ENCODE results near the gene MYO5B.
"Not testable (repeated sequence)": the region's sequence is repeated elsewhere in the genome, so short reads cannot be mapped to it uniquely, and the experiment has no call there.

MYO5B gene

GRCh38 chr18:49907346-49907929 lies 287.5 kb downstream of the MYO5B start:
- no peak for DNase-seq

GRCh38 chr18:49905771-49906170 lies 289.2 kb downstream of the MYO5B start:
- no peak for DNase-seq

- no peak for DNase-seq
Observed at GRCh38 chr18:49904871-49905555, 289.9 kb downstream of the MYO5B start.

- DNase-seq = no peak
Observed at GRCh38 chr18:49901862-49902340, 293.0 kb downstream of the MYO5B start.

GRCh38 chr18:49899657-49900330 lies 295.2 kb downstream of the MYO5B start:
- DNase-seq = no peak

DNA sequence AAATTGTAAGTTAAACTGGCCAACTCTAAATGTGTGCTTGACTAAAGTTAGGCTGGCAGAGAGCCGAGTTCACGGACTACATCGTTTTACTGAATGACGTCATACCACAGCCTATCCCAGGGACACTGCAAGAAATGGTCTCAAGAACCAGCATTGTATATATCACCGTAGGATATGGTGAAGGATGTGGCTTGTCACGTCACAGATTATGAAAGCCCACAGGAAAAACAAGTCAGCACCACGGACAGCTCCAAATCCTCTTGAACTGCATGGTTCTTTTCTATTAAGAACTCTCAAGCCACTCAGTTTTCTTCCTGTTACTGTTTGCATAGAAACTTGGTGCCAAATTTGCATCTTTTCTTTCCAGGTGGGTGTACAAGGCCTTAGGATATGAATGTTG lies 296.5 kb downstream of the MYO5B start:
- DNase-seq = peak; percentile 64 to 66

DNA sequence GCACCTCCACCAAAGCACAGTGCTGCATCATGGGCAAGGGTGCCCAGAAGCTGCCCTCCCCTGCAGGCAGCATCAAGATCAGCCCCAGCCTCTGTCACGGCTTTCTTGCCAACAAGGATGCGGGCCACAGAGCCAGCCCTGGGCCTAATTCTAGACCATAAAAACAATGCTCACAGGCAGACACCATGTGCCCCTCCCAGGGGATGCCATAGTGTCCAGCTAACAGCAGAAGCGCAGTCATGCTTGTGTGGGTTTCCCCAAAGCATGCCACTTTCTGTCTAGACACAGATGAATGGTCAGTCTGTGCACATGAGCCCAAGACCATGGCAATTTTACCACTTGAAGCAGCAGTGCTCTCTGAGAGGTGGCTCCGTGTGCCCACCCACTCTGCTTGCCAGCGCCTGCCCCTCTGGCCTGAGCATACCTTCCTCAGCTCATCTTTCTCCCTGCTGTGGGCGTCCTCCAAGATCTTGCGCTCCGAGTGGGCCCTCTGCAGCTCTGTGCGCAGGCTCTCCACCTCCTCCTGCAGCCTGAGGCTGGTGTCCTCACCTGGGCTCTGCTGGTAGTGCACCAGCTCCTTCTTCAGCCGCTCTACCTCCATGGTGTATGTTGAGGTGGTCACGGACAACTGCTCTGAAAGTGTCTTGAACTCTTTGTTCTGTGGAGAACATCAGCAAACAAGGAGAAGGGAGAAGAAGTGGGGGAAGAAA lies 300.3 kb downstream of the MYO5B start:
- no peak for DNase-seq

GRCh38 chr18:49893036-49893435 lies 301.9 kb downstream of the MYO5B start:
- DNase-seq = no peak

- DNase-seq = no peak
Observed at GRCh38 chr18:49892148-49892924, 302.6 kb downstream of the MYO5B start.

GRCh38 chr18:49890041-49890440 lies 304.9 kb downstream of the MYO5B start:
- DNase-seq = no peak

DNA sequence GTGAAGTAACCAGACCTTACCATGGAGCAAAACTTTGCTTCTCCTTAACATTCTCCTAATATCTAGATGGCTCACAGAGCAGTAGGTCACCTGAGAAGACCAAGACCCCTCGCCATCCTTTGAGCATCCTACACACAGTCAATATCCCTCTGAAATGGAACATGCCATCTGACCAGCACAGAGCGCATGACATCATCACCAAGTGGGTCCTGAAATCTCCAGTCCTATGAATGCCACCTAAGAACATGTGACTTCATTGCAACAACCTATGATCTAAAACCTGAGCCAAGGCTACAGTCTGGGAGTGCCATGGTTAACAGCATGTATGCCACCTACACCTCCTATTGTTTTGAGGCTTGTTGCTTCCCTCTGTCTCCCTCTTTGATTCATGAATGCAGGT lies 305.4 kb downstream of the MYO5B start:
- DNase-seq = not testable (repeated sequence)

GRCh38 chr18:49886891-49887764 lies 307.8 kb downstream of the MYO5B start:
- no peak for DNase-seq

DNA sequence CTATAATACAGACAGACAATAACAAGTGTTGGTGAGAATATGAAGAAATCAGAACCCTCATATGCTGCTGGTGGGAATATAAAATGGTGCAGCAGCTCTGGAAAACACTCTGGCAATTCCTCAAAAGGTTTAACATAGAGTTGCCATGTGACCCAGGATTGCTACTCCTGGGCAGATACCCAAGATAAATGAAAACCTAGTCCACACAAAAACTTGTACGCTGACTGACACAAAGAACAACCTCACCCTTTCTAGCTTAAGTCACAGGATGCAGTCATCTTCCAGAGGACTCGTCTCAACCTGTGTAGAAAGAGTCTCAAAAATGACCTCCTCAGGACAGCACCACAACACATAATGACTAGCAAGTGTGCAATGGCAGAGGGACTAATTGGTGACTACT lies 310.0 kb downstream of the MYO5B start:
- DNase-seq = no peak

GRCh38 chr18:49884465-49884864 lies 310.5 kb downstream of the MYO5B start:
- DNase-seq = no peak

DNA sequence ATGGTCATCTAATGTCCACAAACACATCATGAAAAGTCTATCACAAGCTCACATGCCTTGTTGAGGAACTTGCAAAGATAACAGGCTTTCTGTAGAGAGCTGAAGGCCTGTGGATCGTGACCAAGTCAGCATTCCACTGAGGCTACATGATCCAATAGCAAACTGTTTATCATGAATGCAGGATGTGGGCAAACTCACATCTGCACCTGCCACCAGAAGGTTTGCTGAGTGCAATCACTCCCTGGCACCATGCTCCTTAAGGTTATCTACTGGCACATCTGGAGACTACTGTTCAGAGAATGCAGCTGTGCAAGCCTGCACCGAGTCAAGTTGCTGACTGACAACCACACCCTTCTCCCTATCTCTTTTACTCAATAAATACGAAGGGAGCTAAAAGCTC lies 314.3 kb downstream of the MYO5B start:
- DNase-seq = no peak

DNA sequence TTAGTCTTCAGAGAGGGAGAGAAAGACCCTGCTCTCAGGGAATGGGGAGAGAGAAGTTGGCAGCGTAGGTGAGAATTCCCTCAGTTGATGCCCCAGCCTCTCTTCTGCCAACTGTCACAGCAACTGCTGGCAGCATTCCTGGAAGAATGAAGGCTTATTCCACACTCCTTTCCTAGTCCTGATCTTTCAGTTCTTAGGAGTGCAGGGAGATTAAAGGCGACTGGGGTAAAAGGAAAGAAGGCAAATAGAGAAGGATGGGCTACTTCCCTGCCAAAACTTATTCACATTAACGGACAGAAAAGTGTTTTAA lies 315.7 kb downstream of the MYO5B start:
- DNase-seq = no peak

GRCh38 chr18:49878567-49879270 lies 316.2 kb downstream of the MYO5B start:
- DNase-seq = no peak

GRCh38 chr18:49878015-49878414 lies 316.9 kb downstream of the MYO5B start:
- no peak for DNase-seq

- no peak for DNase-seq
Observed at GRCh38 chr18:49876536-49876935, 318.4 kb downstream of the MYO5B start.

DNA sequence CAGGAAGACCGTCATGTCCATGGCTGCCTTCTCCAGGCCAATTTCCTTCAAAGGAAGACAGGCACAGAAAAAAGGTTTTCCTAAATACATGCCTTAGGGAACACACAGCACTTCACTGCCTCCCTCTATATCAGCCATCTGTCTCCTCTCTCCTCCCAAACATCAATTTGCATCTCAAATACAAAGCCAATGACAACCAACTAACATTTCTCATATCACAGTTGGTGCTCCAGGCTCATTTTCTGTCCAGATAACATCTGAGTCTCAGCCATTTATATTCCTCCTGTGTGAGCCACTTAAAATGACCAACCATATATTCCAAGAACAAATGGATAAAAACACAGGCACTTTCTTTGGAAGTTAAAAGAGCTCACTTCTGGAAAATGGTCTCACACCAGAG lies 319.2 kb downstream of the MYO5B start:
- DNase-seq = no peak

- no peak for DNase-seq
Observed at GRCh38 chr18:49875155-49875554, 319.8 kb downstream of the MYO5B start.
